Neural cell (in vitro differentiated cells): ENCODE measurements around the gene RFT1.

Source experiments
- CTCF ChIP-seq: fragments of 450-650 bp; IDR thresholded peaks from 2 replicates; pipeline ENCODE4 v1.5.1; 2014; ENCODE audit warnings: antibody characterized with exemption, mild to moderate bottlenecking, moderate library complexity; ENCODE audit not compliant: poor library complexity, severe bottlenecking
- POLR2AphosphoS5 ChIP-seq: IDR thresholded peaks from 2 replicates; pipeline ENCODE4 v1.6.1; 2012
- TF ChIP-seq, protein P1 (sequence below): IDR thresholded peaks from 2 replicates; pipeline ENCODE4 v1.6.1; 2012; ENCODE audit warnings: borderline replicate concordance

DNA sequence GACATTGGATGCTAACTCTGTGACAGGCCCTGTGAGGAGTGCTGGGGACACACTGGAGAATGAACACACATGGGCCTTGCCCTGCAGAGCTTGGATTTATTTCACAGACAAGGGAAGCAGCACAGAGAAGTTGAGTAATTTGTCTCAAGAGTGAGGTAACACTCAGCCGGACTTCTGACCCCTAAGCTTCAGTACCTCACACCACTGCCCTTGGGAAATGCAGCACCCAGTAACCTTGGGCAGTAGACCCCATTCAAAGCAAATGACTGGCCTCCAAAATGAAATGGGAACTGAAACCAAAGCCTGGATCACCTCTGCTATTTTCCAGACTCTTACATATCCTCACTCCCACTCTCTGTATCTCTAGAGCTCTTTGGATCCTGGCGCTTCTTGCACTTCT is 37.3 kb downstream of the RFT1 start:
- no peak for TF ChIP-seq POLR2AphosphoS5
- TF ChIP-seq CTCF, result no peak
- TF ChIP-seq, protein P1, sequence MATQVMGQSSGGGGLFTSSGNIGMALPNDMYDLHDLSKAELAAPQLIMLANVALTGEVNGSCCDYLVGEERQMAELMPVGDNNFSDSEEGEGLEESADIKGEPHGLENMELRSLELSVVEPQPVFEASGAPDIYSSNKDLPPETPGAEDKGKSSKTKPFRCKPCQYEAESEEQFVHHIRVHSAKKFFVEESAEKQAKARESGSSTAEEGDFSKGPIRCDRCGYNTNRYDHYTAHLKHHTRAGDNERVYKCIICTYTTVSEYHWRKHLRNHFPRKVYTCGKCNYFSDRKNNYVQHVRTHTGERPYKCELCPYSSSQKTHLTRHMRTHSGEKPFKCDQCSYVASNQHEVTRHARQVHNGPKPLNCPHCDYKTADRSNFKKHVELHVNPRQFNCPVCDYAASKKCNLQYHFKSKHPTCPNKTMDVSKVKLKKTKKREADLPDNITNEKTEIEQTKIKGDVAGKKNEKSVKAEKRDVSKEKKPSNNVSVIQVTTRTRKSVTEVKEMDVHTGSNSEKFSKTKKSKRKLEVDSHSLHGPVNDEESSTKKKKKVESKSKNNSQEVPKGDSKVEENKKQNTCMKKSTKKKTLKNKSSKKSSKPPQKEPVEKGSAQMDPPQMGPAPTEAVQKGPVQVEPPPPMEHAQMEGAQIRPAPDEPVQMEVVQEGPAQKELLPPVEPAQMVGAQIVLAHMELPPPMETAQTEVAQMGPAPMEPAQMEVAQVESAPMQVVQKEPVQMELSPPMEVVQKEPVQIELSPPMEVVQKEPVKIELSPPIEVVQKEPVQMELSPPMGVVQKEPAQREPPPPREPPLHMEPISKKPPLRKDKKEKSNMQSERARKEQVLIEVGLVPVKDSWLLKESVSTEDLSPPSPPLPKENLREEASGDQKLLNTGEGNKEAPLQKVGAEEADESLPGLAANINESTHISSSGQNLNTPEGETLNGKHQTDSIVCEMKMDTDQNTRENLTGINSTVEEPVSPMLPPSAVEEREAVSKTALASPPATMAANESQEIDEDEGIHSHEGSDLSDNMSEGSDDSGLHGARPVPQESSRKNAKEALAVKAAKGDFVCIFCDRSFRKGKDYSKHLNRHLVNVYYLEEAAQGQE, result no peak
